Activated CD8-positive, alpha-beta memory T cell treated with anti-CD3 and anti-CD28 coated beads for 48 hours (primary cell): Measurements from ENCODE around the gene ZBTB2.
"Not testable (repeated sequence)": the region's sequence is repeated elsewhere in the genome, so short reads cannot be mapped to it uniquely, and the experiment has no call there.

ENCODE experiments used
- DNase-seq, 3 experiments: peaks; one replicate each; pipeline ENCODE4 v3.0.0-alpha.2; 2020; ENCODE audit warnings: low read depth in 2 of 3, low spot score in 2 of 3

ZBTB2 gene

DNA sequence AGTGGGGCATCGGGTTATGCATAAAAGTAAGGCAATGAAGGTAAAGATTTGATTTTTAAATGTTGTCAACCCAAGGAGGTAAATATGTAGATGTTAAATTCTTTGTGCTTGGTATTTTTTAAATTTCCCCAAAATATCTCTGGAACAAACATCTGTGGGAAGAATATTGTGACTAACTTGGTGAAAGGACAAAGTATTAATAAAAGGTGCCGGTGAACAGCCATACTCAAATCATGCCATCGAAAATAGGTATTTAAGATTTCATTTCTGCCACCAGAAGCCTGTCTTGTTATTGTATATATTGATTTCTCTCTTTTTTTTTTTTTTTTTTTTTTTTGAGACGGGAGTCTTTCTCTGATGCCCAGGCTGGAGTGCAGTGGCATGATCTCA lies 12.6 kb upstream of the ZBTB2 start:
- no peak for DNase-seq

- no peak for DNase-seq
These were observed 10.9 kb upstream of the ZBTB2 start for GRCh38 chr6:151402228-151402627.

DNA sequence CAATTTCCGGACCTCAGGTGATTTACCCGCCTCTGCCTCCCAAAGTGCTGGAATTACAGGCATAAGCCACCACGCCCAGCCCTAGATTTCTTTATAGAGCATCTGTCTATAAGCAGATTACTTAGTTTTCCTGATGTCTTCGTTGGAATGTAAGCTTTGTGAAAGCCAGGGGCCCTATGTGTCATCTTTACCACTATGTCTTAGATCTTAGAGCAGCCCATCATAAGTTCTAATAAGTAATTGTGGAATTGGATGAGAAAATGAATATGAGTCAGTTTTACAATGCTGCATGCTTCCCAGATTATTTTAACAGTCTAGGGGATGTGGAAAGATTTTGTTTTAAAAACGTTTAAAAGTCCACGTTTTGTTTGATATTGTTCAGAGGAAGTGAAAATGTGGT lies 9.1 kb upstream of the ZBTB2 start:
- DNase-seq: no peak

GRCh38 chr6:151399679-151400078 lies 8.3 kb upstream of the ZBTB2 start:
- no peak for DNase-seq

- no peak for DNase-seq
These were observed 2.1 kb upstream of the ZBTB2 start for GRCh38 chr6:151393410-151393809.

DNA sequence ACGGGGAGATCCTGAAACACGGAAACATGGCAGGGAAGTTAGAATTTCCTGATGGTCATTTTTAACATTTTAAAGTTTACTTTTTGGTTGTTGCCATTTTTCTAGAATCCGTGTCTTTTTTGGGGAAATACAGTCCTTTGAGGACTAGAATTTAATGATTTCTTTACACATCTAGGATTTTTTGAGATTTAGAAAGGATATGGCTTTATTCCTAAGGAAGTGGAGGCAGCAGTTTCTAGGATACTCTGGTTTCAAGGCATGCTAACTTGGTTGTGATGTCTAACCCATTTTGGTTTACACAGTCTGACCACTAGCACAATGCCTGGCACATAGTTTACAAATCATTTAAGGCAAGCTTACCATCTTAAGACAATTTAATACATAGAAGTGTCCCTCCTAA lies 1.1 kb upstream of the ZBTB2 start:
- DNase-seq: no peak

DNA sequence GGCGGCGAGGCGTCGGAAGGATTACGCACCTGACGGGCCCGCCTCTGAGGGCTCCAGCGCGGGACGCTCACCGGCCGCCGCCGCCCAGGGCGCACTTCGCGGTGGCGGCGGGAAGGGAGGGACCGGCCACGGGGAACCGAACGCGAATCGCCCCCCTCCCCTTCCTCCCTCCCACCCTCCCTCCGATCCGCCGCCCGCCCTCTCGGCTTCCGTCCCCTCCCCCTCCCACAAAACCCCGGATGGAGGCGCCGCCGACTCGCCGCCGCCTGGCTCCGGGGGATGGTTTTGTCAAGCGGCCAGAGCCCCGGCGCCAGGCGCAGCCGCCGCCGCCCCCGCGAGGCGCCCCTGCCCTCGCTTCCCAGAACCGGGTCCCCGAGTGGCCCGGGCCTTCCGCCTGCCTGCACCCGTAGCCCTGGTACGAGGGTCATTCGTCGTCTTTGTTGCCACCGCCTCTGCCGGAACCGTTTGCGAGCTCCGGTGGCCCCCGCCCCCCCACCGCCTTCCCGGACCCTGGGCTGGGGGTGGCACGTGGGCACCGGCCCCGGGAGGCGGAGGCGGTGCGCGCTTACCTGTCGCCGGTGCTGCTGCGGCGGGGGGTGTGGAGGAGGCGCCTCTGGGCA lies 398 bp downstream of the ZBTB2 start:
- DNase-seq: peak; percentile 51 to 68 (median 54)

GRCh38 chr6:151390276-151390850 lies 996 bp downstream of the ZBTB2 start:
- DNase-seq: peak; percentile 91 to 100 (median 93)

- DNase-seq: no peak
These were observed 1.6 kb downstream of the ZBTB2 start for GRCh38 chr6:151389618-151390275.

- DNase-seq: no peak
These were observed 2.3 kb downstream of the ZBTB2 start for GRCh38 chr6:151388997-151389617.

- DNase-seq: no peak
These were observed 3.1 kb downstream of the ZBTB2 start for GRCh38 chr6:151388236-151388635.

- no peak for DNase-seq
These were observed 4.0 kb downstream of the ZBTB2 start for GRCh38 chr6:151387175-151387970.

- no peak for DNase-seq
These were observed 6.2 kb downstream of the ZBTB2 start for GRCh38 chr6:151385177-151385576.

- DNase-seq: no peak
These were observed 7.2 kb downstream of the ZBTB2 start for GRCh38 chr6:151384151-151384550.

DNA sequence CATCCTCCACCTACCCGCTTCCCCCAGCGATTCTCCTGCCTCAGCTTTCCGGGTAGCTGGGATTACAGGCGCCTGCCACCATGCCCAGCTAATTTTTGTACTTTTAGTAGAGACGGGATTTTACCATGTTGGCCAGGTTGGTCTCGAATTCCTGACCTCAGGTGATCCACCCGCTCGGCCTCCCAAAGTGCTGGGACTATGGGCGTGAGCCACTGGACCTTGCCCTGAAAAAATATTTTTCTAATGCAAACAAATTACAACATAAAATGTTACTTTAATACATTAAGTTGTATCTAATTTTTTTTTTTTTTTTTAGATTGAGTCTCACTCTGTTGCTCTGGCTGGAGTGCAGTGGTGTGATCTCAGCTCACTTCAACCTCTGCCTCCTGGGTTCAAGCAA lies 8.7 kb downstream of the ZBTB2 start:
- not testable (repeated sequence) for DNase-seq

GRCh38 chr6:151381722-151382121 lies 9.6 kb downstream of the ZBTB2 start:
- DNase-seq: no peak

- DNase-seq: no peak
These were observed 10.5 kb downstream of the ZBTB2 start for GRCh38 chr6:151380848-151381205.

GRCh38 chr6:151379933-151380847 lies 11.2 kb downstream of the ZBTB2 start:
- DNase-seq: no peak

GRCh38 chr6:151377095-151377494 lies 14.3 kb downstream of the ZBTB2 start:
- DNase-seq: no peak

DNA sequence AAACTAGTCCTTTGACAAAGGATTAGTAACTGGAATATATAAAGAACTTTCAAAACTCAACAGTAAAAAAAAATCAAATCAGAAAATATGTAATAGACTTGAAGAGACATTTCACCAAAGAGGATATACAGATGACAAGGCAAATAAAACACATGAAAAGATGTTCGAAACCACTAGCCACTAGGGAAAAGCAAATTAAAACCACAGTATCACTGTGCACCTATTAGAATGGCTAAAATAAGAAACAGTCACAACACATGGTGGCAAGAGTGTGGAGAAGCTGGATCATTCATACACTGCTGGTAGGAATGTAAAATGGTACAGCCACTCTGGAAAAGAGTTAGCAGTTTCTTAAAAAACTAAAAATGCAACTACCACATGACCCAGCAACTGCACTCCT lies 14.9 kb downstream of the ZBTB2 start:
- no peak for DNase-seq

GRCh38 chr6:151375833-151376232 lies 15.5 kb downstream of the ZBTB2 start:
- DNase-seq: no peak
